ENCODE measurements around the gene HDLBP.
"Not testable (repeated sequence)": the region's sequence is repeated elsewhere in the genome, so short reads cannot be mapped to it uniquely, and the experiment has no call there.

The HDLBP gene

DNA sequence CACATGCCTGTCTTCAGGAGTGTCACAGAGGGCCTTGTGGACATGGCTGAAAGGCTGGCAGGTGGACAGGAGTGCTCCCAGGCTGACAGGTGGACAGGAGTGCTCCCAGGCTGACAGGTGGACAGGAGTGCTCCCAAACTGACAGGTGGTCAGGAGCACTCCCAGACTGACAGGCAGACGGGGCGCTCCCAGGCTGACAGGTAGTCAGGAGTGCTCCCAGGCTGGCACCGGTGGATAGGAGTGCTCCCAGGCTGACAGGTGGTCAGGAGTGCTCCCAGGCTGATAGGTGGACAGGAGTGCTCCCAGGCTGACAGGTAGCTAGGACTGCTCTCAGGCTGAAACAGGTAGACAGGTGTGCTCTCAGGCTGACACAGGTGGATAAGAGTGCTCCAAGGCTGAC, 110.4 kb downstream of the HDLBP start:
- DNase-seq, result no peak

DNA sequence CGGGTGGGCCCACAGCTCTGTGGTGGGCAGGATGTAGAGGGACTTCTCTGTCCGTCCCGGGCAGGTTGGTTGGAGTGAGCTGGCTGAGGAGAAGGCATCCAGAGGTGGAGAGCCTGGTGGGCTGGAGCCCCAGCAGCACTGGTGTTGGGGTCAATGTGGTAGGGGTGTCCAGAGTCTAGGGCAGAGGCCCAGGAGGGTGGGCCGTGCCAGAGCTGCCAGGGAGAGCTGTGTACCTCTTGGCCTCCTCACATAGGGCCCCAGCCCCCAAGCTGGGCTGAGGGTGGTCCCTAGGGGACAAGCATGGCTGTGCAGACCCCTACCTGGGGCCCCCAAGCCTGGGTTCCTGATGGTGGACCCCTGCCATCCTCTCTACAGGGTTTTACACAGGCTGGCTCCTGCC, 111.0 kb downstream of the HDLBP start:
- DNase-seq, result no peak

DNA sequence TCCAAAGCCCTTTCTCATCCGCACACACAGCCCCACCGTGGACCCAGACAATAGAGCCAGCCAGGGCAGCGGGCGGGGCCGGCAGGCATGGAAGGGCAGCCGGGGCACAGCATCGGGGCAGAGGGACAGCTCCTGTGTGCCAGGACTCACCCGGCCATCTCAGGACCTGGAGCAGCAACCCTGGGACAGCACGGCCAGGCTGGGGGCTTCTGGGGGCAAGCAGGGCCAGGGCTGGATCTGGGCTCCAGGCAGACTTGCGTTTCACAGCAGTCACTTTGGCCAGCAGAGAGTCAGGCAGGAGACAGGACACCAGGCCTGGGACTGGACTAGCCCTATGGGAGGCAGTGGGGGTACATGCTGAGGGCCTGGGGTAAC, 111.5 kb downstream of the HDLBP start:
- DNase-seq, result no peak

DNA sequence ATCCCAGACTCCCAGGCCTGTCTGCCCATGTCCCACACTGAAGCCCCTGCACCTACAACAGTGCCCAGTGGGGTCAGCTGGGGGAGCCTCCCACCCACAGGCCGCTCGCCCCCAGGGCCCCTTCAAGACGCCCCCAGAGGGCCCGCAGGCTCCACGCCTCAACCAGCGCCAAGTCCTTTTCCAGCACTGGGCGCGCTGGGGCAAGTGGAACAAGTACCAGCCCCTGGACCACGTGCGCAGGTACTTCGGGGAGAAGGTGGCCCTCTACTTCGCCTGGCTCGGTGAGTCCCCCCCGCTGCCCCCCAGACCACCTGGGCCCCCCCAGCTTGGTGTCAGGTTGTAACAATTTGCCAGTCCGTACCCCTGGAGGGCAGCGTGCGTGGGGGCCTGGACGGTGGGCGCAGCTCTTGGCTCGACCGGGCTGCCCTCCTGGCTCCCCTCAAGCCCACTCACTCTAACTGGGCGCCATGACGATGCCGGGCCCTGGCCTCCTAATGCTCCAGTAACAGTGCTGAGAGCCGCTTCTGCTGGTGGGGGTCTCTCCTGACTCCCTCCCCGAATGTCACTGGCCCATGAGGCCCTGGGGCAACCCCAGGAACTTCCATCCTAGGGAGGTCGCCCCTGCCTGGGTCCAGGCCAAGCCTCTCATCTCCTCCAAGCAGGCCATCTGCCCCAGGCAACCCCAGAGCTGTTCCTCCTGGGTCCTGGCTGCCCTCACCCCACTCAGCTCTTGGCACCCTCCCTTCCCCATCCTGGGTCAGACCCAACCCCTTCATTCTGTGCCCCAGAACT, 112.1 kb downstream of the HDLBP start:
- no peak for DNase-seq

- no peak for DNase-seq
Observed at GRCh38 chr2:241202681-241203080, 112.8 kb downstream of the HDLBP start.

- no peak for DNase-seq
Observed at GRCh38 chr2:241202268-241202585, 113.2 kb downstream of the HDLBP start.

GRCh38 chr2:241201445-241202267, 113.8 kb downstream of the HDLBP start:
- DNase-seq, result no peak

DNA sequence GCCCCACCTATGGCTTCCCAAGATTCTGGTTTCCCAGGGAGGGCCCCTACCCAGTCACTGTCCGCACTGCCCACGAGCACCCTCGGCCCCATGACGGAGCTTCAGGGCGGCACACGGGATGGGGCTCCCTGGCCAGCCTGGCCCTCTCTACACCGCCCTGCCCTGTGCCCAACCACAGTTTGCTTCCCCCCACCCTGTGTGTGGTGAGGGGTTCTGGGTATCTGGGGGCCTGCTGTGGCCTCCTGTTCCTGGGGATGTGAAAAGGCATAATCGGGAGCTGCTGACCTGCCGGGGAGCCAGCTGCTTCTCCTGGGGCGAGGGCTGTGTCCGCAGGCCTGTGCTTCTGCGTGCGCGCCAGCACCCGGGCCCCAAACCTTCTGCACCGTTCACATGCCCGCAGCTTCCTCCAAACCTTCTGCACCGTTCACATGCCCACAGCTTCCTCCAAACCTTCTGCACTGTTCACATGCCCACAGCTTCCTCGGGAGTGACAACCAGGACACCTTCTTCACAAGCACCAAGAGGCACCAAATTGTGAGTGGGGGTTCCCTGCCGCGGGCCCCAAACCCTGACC, 114.6 kb downstream of the HDLBP start:
- DNase-seq, result no peak

- no peak for DNase-seq
Observed at GRCh38 chr2:241199897-241200821, 115.3 kb downstream of the HDLBP start.

- DNase-seq, result no peak
Observed at GRCh38 chr2:241199286-241199685, 116.2 kb downstream of the HDLBP start.

GRCh38 chr2:241198381-241199279, 116.8 kb downstream of the HDLBP start:
- DNase-seq, result no peak

DNA sequence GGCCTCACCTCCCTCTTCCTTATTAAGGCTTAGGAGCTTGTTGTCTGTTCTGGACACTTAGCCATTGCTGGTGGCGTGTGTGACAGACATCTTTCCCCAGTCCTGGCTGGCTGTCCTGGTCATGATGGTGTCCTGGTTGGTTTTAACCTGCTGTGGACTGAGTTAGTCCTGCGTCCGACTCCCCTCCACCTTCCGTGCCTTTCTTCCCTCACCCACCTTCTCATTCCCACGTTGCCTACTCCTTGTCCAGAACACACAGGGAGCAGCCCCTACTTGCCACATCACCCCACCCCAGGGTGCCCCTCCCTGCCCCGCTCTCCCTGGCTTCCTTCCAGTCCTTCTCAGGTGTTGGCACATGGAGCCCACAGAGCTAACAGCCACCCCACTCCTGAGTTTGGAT, 117.5 kb downstream of the HDLBP start:
- no peak for DNase-seq

- not testable (repeated sequence) for DNase-seq
Observed at GRCh38 chr2:241197246-241197645, 118.2 kb downstream of the HDLBP start.

DNA sequence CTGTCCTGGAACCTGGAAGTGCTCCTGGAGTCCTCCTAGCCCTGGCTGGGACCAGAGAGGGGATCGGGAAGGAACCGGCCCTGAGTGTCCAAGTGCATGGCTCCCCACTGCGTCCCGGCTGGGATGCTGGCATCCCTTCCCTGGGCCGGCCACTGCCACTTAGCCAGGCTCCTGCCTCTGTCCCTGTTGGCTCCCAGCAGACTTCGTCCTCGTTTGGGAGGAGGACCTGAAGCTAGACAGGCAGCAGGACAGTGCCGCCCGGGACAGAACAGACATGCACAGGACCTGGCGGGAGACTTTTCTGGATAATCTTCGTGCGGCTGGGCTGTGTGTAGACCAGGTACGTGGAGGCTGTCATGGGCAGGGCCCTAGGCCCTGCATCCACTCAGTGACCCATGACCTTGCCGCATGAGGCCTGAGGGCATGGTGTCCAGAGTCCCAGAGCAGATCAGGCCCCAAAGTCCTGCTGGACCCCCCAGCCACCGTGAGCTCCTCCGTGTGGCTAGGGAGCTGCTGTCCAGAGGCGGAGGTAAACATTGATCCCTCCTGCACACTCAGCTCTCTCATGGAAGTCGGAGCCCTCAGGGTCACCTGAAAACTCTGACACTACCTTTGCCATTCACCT, 119.9 kb downstream of the HDLBP start:
- no peak for DNase-seq

GRCh38 chr2:241194811-241195210, 120.7 kb downstream of the HDLBP start:
- no peak for DNase-seq

- DNase-seq, result no peak
Observed at GRCh38 chr2:241193271-241193670, 122.2 kb downstream of the HDLBP start.

GRCh38 chr2:241191081-241191480, 124.4 kb downstream of the HDLBP start:
- DNase-seq, result no peak

GRCh38 chr2:241190291-241190981, 125.0 kb downstream of the HDLBP start:
- DNase-seq, result no peak

GRCh38 chr2:241189856-241190201, 125.6 kb downstream of the HDLBP start:
- DNase-seq, result no peak

DNA sequence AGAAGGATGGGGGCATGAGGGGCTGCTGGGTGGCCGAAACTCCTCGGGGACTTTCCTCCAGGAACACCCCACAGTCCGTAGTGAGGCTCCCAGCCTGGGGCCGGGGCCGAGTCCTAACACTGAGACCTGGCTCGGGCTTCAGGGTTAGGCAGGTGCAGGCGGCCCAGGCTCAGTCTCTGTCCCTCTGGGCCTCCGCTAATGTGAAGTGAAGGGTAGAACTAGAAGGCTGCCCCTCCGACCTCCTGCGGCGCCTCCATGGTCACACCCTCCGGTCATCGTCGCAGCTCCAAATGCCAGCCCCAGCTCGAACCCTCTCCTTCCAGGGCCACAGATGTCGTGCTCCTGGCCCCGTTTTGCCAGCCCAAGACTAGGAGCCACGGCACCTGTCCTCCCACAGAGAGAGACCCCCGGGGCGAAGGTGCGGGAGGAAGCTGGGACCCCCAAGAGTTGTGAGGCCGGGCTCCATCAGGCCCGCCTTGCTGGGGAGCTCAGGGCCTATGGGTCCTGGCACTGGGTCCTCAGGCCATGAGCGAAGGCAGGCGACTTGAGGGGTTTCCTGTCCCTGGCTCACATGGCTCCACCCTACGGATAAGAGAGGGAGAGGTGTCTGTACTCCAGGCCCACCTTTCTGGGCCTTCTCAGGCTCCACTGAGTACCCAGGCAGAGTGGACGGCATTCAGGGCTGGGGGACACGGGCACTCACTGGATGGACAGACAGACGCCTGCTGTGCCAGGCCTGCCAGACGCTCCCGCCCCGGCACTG, 126.2 kb downstream of the HDLBP start:
- no peak for DNase-seq
